Jurkat, Clone E6-1 (cell line): ENCODE data around the gene ASB10.

Source experiments
- DNase-seq: peaks from one replicate; pipeline ENCODE4 v3.0.0-alpha.2; 2011; ENCODE audit warnings: low read depth, low spot score
- H3K4me3 ChIP-seq: 2 replicates; pipeline ENCODE4 v1.5.1; 2011; ENCODE audit warnings: mild to moderate bottlenecking, low read length, control low read depth, moderate library complexity

The ASB10 gene

GRCh38 chr7:151141855-151142685 is 45.0 kb downstream of the ASB10 start:
- H3K4me3 ChIP-seq, result no peak overlapping the region
- DNase-seq, result no peak

- no peak for DNase-seq
- H3K4me3 ChIP-seq, result no peak overlapping the region
Observed at GRCh38 chr7:151141311-151141854, 45.7 kb downstream of the ASB10 start.

- no peak overlapping the region for H3K4me3 ChIP-seq
- DNase-seq, result no peak
Observed at GRCh38 chr7:151140826-151141225, 46.2 kb downstream of the ASB10 start.

- H3K4me3 ChIP-seq, result no peak overlapping the region
- no peak for DNase-seq
Observed at GRCh38 chr7:151139791-151140190, 47.3 kb downstream of the ASB10 start.

GRCh38 chr7:151139071-151139790 is 47.8 kb downstream of the ASB10 start:
- no peak overlapping the region for H3K4me3 ChIP-seq
- DNase-seq, result no peak

- H3K4me3 ChIP-seq, result no peak overlapping the region
- DNase-seq, result no peak
Observed at GRCh38 chr7:151138153-151138851, 48.7 kb downstream of the ASB10 start.

- DNase-seq, result no peak
- H3K4me3 ChIP-seq, result no peak overlapping the region
Observed at GRCh38 chr7:151137791-151138152, 49.3 kb downstream of the ASB10 start.

- no peak overlapping the region for H3K4me3 ChIP-seq
- DNase-seq, result no peak
Observed at GRCh38 chr7:151137076-151137675, 49.9 kb downstream of the ASB10 start.

GRCh38 chr7:151135866-151136843 is 50.9 kb downstream of the ASB10 start:
- DNase-seq, result no peak
- no peak overlapping the region for H3K4me3 ChIP-seq

- no peak overlapping the region for H3K4me3 ChIP-seq
- DNase-seq, result no peak
Observed at GRCh38 chr7:151135525-151135845, 51.6 kb downstream of the ASB10 start.

- DNase-seq, result no peak
- no peak overlapping the region for H3K4me3 ChIP-seq
Observed at GRCh38 chr7:151134743-151135524, 52.1 kb downstream of the ASB10 start.

GRCh38 chr7:151133986-151134742 is 52.9 kb downstream of the ASB10 start:
- no peak overlapping the region for H3K4me3 ChIP-seq
- DNase-seq, result no peak

- H3K4me3 ChIP-seq, result no peak overlapping the region
- no peak for DNase-seq
Observed at GRCh38 chr7:151133266-151133985, 53.6 kb downstream of the ASB10 start.

- no peak for DNase-seq
- no peak overlapping the region for H3K4me3 ChIP-seq
Observed at GRCh38 chr7:151132461-151133205, 54.4 kb downstream of the ASB10 start.

GRCh38 chr7:151131592-151132293 is 55.3 kb downstream of the ASB10 start:
- no peak for DNase-seq
- no peak overlapping the region for H3K4me3 ChIP-seq
